ENCODE data around the gene SAMM50. TPM values are rescaled to one million over a fixed set of nuclear protein-coding genes. Genes with fewer than 3 reads are reported as not detected.

The SAMM50 gene
- total and polyA plus RNA-seq, 7 donors = 59.3 to 105 (median 80.0) TPM

DNA sequence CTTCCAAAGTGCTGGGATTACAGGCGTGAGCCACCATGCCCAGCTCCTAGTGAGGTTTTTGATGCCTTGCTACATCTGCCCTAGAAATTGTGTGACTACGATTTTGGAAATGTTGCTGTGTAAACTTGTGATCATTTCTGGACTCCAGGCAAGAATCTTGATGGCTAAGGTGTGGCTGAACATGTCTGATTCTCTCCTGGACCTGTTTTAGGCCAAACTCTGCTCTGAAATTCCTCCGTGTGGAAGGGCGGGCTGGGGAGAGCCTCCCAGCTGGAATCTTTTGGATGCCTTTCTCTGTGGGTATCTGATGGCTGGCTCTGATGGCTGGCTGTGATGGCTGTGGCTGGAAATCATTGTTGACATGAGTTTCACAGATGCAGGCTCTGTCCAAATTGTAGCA, 23.5 kb upstream of the SAMM50 start:
- Histone ChIP-seq H3K27ac (no peak overlapping the region), H3K36me3 (ENCODE audit: insufficient read depth in 1 of 2, low read depth in 1 of 2) (peaks cover 0 to 22% of the 10 kb centered on the region in 2 donors), H3K27me3 (ENCODE audit: insufficient read depth in 3 of 3, low read length in 2 of 3) (peaks cover 0 to 4% (median 0%) of the 10 kb centered on the region in 3 donors), H3K4me3 (no peak overlapping the region), H3K4me1 (no peaks in the 10 kb centered on the region), H3K9me3 (no peaks in the 10 kb centered on the region)
- no peak for ATAC-seq
- intact Hi-C loops (cut with DNase I) = no loop called here
- no peak for TF ChIP-seq CTCF (IDR thresholded peaks at IDR 0.05)
- no peak for DNase-seq
- WGBS, 3 donors = 62 to 70% (median 65%) methylated on average over 4 of the region's 4 CpGs

DNA sequence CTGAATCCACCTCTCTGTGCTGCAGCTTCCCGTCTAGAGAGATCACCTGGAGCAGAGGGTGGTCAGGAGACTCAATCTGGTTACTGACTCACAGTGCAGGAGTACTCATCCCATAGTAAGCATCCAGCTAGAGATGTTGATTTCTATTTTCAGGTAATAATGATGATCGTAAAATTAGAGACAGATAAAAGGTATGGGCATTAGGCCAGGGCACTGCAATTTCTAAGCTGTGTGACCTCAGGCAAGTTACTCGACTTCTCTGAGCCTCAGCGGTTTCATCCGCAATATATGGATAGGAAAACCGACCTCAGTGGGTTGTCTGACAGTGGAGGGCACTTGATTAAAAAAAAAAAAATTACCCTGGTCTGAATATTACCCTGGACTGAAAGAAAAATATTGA, 13.8 kb upstream of the SAMM50 start:
- 80 to 85% (median 83%) methylated on average over 6 of the region's 6 CpGs for WGBS, 3 donors
- Histone ChIP-seq H3K4me1 (no peaks in the 10 kb centered on the region), H3K9me3 (peaks cover 7% of the 10 kb centered on the region), H3K36me3 (ENCODE audit: insufficient read depth in 1 of 2, low read depth in 1 of 2) (peaks cover 0 to 19% of the 10 kb centered on the region in 2 donors), H3K4me3 (no peak overlapping the region), H3K27me3 (ENCODE audit: insufficient read depth in 3 of 3, low read length in 2 of 3) (no peaks in the 10 kb centered on the region), H3K27ac (no peak overlapping the region)
- intact Hi-C loops (cut with DNase I) = no loop called here
- DNase-seq (no peak), ATAC-seq (no peak)
- no peak for TF ChIP-seq CTCF (IDR thresholded peaks at IDR 0.05)

DNA sequence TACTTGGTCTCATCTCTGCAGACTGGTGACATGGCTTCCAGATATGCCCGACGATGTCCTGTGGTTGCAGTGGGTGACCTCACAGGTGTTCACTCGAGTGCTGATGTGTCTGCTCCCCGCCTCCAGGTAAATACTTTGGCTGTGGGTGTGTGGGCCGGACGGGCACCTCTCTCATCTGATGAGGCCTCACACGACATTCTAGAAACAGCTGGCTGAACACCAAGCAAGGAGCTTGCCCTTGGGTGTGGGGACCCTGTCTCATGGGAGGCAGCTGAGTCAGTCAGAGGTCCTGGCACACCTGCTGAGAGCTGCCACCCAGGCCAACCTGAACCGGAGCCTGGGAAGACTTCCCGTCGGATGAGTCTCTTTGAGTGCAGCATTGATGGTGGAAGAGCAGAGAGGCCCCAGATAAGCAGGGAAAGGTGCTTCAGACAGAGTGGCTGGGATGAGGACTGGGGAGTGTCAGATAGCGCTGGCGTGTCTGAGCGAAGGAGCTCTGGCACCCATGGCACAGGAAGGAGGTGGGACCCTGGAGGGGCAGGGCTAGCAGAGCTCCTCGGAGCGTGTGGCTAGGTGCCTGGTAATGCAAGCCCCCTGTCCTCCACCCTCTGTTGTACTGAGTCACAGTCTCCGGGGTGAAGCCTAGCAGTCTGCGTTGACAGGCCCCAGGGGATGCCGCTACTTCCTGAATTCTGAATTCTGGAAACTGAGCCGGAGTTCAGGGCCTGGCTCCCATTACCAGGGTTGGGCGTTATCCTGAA, 10.4 kb upstream of the SAMM50 start:
- H3K9me3 ChIP-seq = peaks cover 7% of the 10 kb centered on the region
- no peak for TF ChIP-seq CTCF (IDR thresholded peaks at IDR 0.05)
- intact Hi-C loops (cut with DNase I) = no loop called here
- no peaks in the 10 kb centered on the region for H3K4me1 ChIP-seq
- H3K4me3 ChIP-seq = no peak overlapping the region
- ATAC-seq (peak in 1 of 4 donors; percentile 28), DNase-seq (no peak)
- peaks cover 0 to 4% of the 10 kb centered on the region in 2 donors for H3K36me3 ChIP-seq (ENCODE audit: insufficient read depth in 1 of 2, low read depth in 1 of 2)
- no peak overlapping the region for H3K27ac ChIP-seq
- 83 to 88% (median 87%) methylated on average over 20 of the region's 20 CpGs for WGBS, 3 donors
- no peaks in the 10 kb centered on the region for H3K27me3 ChIP-seq (ENCODE audit: insufficient read depth in 3 of 3, low read length in 2 of 3)

DNA sequence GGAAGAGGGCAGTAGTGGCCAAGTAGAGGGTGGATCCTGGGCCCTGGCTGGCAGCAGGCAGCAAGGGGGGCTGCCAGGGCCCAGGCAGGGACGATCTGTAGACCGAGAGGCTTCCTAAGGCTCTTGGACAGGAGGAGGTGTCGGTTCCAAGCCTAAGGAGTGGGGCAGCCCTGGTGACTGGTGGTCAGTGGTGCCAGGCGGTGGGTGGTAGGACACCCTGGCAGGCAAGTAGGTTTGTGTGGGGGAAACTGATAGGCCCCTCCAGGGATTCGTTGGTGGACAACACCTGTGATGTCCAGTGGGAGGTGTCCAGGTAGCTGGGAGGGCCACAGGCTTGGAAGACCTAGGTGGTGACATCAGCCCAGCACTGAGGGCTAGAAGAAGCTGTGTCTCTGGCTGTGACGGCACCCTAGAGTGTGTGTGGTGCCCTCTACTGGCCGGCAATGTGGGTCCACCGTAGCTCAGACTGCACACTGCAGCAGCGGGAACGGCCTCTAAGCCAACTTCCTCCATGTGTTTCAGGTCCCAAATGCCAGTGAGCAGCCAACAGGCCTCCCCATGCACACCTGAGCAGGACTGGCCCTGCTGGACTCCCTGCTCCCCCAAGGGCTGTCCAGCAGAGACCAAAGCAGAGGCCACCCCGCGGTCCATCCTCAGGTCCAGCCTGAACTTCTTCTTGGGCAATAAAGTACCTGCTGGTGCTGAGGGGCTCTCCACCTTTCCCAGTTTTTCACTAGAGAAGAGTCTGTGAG, 9.4 kb upstream of the SAMM50 start:
- Histone ChIP-seq H3K9me3 (peaks cover 7% of the 10 kb centered on the region), H3K4me3 (no peak overlapping the region), H3K36me3 (ENCODE audit: insufficient read depth in 1 of 2, low read depth in 1 of 2) (peaks cover 0 to 4% of the 10 kb centered on the region in 2 donors), H3K4me1 (no peaks in the 10 kb centered on the region), H3K27ac (no peak overlapping the region), H3K27me3 (ENCODE audit: insufficient read depth in 3 of 3, low read length in 2 of 3) (no peaks in the 10 kb centered on the region)
- 48 to 54% (median 50%) methylated on average over 12 of the region's 12 CpGs for WGBS, 3 donors
- peak; percentile 77 to 88 (median 86) for ATAC-seq
- intact Hi-C loops (cut with DNase I) = no loop called here
- peak; percentile 48 for TF ChIP-seq CTCF (IDR thresholded peaks at IDR 0.05)
- peak; percentile 60 to 72 for DNase-seq
